ENCODE data around the gene ZNF646. TPM values are rescaled to one million over a fixed set of nuclear protein-coding genes. Genes with fewer than 3 reads are reported as not detected.

The ZNF646 gene
- total and polyA plus RNA-seq, 2 experiments from 2014 or later = 7.1 to 32.6 TPM

DNA sequence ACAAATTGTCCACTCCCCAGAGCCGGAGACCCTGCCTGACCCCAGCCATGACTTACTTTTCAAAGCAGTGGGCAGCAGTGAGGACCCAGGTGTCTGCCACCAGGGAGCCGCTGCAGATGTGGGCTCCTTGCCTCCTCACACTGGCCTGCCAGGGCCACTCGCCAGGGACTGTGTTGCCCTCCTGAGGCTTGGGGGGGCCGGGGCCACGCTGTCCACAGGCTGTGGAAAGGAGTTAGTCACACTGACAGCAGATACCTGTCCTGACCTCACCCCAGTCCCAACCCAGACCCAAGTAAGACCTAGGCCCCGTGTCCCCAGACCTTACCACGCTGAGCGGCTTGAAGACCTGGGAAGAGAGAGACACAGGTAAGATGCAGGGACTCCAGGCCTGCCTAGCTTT, 13.3 kb downstream of the ZNF646 start:
- no peak overlapping the region for H3K27ac ChIP-seq
- no peaks in the 10 kb centered on the region for H3K36me3 ChIP-seq
- no peak for DNase-seq (ENCODE audit: low read depth in 1 of 2, low spot score in 1 of 2)
- no peaks in the 10 kb centered on the region for H3K4me1 ChIP-seq (ENCODE audit: low read depth)
- H3K27me3 ChIP-seq = no peaks in the 10 kb centered on the region
- no peak overlapping the region for H3K4me3 ChIP-seq
- no peaks in the 10 kb centered on the region for H3K9me3 ChIP-seq (ENCODE audit: low read depth)
- TF ChIP-seq, protein P1, sequence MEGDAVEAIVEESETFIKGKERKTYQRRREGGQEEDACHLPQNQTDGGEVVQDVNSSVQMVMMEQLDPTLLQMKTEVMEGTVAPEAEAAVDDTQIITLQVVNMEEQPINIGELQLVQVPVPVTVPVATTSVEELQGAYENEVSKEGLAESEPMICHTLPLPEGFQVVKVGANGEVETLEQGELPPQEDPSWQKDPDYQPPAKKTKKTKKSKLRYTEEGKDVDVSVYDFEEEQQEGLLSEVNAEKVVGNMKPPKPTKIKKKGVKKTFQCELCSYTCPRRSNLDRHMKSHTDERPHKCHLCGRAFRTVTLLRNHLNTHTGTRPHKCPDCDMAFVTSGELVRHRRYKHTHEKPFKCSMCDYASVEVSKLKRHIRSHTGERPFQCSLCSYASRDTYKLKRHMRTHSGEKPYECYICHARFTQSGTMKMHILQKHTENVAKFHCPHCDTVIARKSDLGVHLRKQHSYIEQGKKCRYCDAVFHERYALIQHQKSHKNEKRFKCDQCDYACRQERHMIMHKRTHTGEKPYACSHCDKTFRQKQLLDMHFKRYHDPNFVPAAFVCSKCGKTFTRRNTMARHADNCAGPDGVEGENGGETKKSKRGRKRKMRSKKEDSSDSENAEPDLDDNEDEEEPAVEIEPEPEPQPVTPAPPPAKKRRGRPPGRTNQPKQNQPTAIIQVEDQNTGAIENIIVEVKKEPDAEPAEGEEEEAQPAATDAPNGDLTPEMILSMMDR (IDR thresholded peaks at IDR 0.05; ENCODE audit: low read depth, low read length) = no peak

DNA sequence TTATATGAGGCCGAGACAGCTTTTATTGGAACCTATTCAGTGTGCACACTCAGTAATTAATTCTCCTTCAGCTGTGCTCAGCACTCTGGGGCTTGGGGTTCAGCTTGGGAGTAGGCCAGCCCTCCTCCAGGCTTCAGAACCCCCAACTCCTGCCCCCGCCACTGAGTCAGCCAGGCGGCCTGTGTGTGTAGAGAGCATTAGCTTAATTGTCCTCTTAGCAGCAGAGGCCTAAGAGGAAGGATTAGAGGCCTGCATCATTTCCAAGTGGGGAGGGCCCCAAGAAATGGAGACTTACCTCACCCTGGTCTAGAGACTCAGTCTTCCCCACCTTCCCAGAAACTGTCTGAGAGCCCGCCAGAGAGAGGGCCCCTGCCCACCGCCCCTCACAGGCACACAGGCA, 13.7 kb downstream of the ZNF646 start:
- TF ChIP-seq, protein P1 (IDR thresholded peaks at IDR 0.05; ENCODE audit: low read depth, low read length) = no peak
- Histone ChIP-seq H3K27ac (no peak overlapping the region), H3K36me3 (no peaks in the 10 kb centered on the region), H3K27me3 (no peaks in the 10 kb centered on the region), H3K4me1 (ENCODE audit: low read depth) (no peaks in the 10 kb centered on the region), H3K4me3 (no peak overlapping the region), H3K9me3 (ENCODE audit: low read depth) (no peaks in the 10 kb centered on the region)
- no peak for DNase-seq (ENCODE audit: low read depth in 1 of 2, low spot score in 1 of 2)

DNA sequence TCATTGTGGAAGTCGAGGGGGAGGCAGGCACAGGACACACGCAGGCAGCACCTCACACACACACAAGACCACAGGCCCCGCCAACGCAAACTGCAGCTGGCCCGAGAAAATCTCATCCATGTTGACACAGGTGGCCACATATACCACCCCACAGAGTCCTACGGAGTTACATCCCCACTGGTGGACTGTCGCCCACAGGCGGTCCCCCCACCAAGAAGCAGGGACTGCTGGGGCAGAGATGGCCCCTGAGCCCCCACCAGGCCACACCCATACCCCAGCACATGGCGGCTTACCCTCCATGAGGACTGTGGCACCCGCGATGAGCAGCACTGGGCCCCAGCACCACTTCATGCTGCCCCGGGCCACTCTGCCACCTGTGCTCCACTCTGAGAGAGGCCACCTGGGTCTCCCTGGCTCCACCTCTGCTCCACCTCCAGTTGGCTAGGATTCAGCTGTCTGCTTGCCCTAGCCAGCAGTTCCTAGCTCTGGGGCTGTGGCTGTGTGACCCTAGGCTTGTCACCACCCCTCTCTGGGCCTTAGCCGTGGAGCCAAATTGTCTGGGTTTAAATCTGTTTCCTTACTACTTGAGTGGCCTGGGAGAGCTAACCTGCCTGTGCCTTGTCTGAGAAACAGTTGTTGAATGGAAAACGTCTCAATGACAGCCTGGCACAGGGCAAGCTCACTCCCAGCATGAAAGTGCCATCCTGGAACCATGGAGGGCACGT, 14.4 kb downstream of the ZNF646 start, which contains the start of gene PRSS53:
PRSS53 (minus strand) TSS at position 485 of the 725 bp plus-strand sequence; CDS start at position 351, 134 bp downstream.
- no peaks in the 10 kb centered on the region for H3K36me3 ChIP-seq
- peaks cover 4% of the 10 kb centered on the region for H3K4me1 ChIP-seq (ENCODE audit: low read depth)
- TF ChIP-seq, protein P1 (IDR thresholded peaks at IDR 0.05; ENCODE audit: low read depth, low read length) = no peak
- H3K9me3 ChIP-seq (ENCODE audit: low read depth) = no peaks in the 10 kb centered on the region
- no peak within 1 kb of the TSS for H3K4me3 ChIP-seq
- no peak within 1 kb of the TSS for H3K27ac ChIP-seq
- DNase-seq (ENCODE audit: low read depth in 1 of 2, low spot score in 1 of 2) = no peak
- no peaks in the 10 kb centered on the region for H3K27me3 ChIP-seq

DNA sequence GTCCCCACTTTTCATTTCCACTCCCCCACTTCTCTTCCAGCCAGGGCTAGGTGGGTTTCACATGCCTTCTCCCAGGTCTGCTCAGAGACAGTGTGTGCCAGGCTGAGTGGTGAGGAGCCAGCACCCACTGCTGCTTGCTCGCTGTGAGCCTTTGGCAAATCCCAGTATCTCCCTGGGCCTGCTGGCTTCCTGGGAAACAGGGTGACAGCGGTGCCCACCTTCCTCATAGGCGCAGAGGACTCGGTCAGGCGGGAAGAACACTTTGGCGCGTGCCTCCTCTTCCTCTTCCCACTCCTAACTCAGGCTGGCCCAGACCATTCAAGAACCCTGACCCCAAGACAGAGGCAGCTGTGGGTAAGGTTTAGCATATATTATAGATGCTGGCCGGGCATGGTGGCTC, 15.0 kb downstream of the ZNF646 start:
- Histone ChIP-seq H3K9me3 (ENCODE audit: low read depth) (no peaks in the 10 kb centered on the region), H3K36me3 (no peaks in the 10 kb centered on the region), H3K27ac (no peak overlapping the region), H3K4me1 (ENCODE audit: low read depth) (peaks cover 4% of the 10 kb centered on the region), H3K4me3 (no peak overlapping the region), H3K27me3 (no peaks in the 10 kb centered on the region)
- DNase-seq (ENCODE audit: low read depth in 1 of 2, low spot score in 1 of 2) = no peak
- TF ChIP-seq, protein P1 (IDR thresholded peaks at IDR 0.05; ENCODE audit: low read depth, low read length) = no peak

DNA sequence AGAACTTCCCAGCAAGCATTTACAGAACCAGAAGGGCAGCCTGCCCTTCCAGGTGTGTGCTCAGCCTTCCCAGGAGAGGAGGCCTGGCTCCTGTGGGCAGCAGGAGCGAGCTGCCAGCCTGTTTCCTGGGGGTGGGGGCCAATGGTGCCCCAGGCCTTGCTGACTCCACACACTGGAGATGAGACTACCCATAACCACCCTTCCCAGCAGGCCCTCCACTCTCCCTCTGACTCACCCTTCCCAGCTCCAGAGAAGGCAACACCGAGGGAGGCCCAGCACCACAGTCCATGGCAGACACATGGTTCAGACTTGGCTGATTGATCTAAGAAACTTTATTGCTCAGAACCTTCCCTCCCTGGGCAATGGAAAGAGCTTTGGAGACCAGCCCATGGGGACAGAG, 16.3 kb downstream of the ZNF646 start:
- Histone ChIP-seq H3K4me1 (ENCODE audit: low read depth) (peaks cover 4% of the 10 kb centered on the region), H3K36me3 (no peaks in the 10 kb centered on the region), H3K27ac (no peak overlapping the region), H3K27me3 (no peaks in the 10 kb centered on the region), H3K4me3 (no peak overlapping the region), H3K9me3 (ENCODE audit: low read depth) (no peaks in the 10 kb centered on the region)
- TF ChIP-seq, protein P1 (IDR thresholded peaks at IDR 0.05; ENCODE audit: low read depth, low read length) = no peak
- no peak for DNase-seq (ENCODE audit: low read depth in 1 of 2, low spot score in 1 of 2)
